ENCODE results near the gene SERPINB1. TPM values are rescaled to one million over a fixed set of nuclear protein-coding genes. Genes with fewer than 3 reads are reported as not detected.

SERPINB1 gene
- total RNA-seq, 1 experiment from 2014 or later = 18.4 TPM

DNA sequence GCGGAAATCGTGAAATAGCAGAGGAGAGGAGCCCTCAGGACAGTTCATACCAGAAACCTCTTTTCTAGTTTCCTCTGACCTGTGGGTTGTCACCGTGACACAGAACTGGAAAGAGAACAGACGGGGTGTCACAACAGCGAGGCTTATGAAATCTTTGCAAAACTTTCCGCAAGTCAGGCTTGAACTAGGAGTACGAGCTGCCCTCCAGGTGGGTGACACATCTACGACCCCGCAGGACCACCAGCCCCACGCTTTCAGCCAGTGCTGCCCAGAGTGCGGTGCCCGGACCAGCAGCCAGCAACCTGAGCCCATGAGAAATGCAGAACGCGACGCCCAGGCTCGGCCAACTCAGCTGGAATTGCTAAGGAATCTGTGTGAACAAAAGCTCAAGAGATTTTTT is 45.7 kb downstream of the SERPINB1 start:
- no peak overlapping the region for H2BK15ac ChIP-seq (ENCODE audit: low read depth, low read length)
- DNase-seq = no peak
- H3K4me2 ChIP-seq (ENCODE audit: insufficient read depth, insufficient read length, low read length) = no peak overlapping the region
- H3K36me3 Mint-ChIP-seq (ENCODE audit: insufficient read depth in 1 of 3, low read depth in 3 of 3) = peaks cover 0 to 7% (median 0%) of the 10 kb centered on the region in 3 experiments; a peak in 2 of 7 replicates
- H4K5ac ChIP-seq (ENCODE audit: insufficient read length, low read depth, low read length) = no peak overlapping the region
- H3K9me3 Mint-ChIP-seq = no peaks in the 10 kb centered on the region
- no peaks in the 10 kb centered on the region for H4K20me1 ChIP-seq (ENCODE audit: control insufficient read depth, insufficient read depth, insufficient read length)
- no peaks in the 10 kb centered on the region for H3K27me3 ChIP-seq (ENCODE audit: insufficient read depth, low read length)
- H3K23me2 ChIP-seq (ENCODE audit: insufficient read length, low read depth, low read length, poor library complexity, severe bottlenecking) = no peaks in the 10 kb centered on the region
- H3K9ac ChIP-seq (ENCODE audit: extremely low read depth, insufficient read length, low read length) = no peak overlapping the region
- no peak overlapping the region for H4K91ac ChIP-seq (ENCODE audit: insufficient read length, low read depth, low read length)
- H3K79me1 ChIP-seq (ENCODE audit: insufficient read depth, low read depth, low read length, poor library complexity, severe bottlenecking) = no peaks in the 10 kb centered on the region
- H2BK12ac ChIP-seq (ENCODE audit: insufficient read length, low read depth, low read length) = no peak overlapping the region
- H3K4me1 ChIP-seq (ENCODE audit: insufficient read depth, low read length) = no peaks in the 10 kb centered on the region
- no CpG with 5 or more reads among the region's 16 CpGs for WGBS (ENCODE audit: extremely low coverage, insufficient read length, low lambda C conversion rate)
- no peak overlapping the region for H2BK5ac ChIP-seq (ENCODE audit: insufficient read length, low read length)
- H3K27ac ChIP-seq (ENCODE audit: insufficient read length, low read depth, low read length) = no peak overlapping the region
- H3K23ac ChIP-seq (ENCODE audit: insufficient read length, low read depth, low read length) = no peak overlapping the region
- H3K14ac ChIP-seq (ENCODE audit: insufficient read depth, low read length) = no peak overlapping the region
- H2BK120ac ChIP-seq (ENCODE audit: low read depth, low read length, poor library complexity, severe bottlenecking) = no peak overlapping the region
- H2BK20ac ChIP-seq (ENCODE audit: low read depth, low read length, poor library complexity, severe bottlenecking) = no peak overlapping the region
- H3K4ac ChIP-seq (ENCODE audit: low read depth, low read length) = no peak overlapping the region
- H3K27ac Mint-ChIP-seq = no peak overlapping the region
- no peak overlapping the region for H4K8ac ChIP-seq (replicated peaks; ENCODE audit: insufficient read length, low read depth, low read length)
- H2AFZ ChIP-seq (ENCODE audit: low read length) = no peak overlapping the region
- no peaks in the 10 kb centered on the region for H3K9me3 ChIP-seq (ENCODE audit: control insufficient read depth, low read depth, low read length)
- H3K18ac ChIP-seq (ENCODE audit: insufficient read length, low read depth, low read length) = no peak overlapping the region
- H3T11ph ChIP-seq (ENCODE audit: low read length) = no peak overlapping the region
- no peak overlapping the region for H3K4me3 Mint-ChIP-seq
- H3K4me1 Mint-ChIP-seq = peaks cover 21 to 22% of the 10 kb centered on the region in 2 experiments
- TF ChIP-seq, protein P1, sequence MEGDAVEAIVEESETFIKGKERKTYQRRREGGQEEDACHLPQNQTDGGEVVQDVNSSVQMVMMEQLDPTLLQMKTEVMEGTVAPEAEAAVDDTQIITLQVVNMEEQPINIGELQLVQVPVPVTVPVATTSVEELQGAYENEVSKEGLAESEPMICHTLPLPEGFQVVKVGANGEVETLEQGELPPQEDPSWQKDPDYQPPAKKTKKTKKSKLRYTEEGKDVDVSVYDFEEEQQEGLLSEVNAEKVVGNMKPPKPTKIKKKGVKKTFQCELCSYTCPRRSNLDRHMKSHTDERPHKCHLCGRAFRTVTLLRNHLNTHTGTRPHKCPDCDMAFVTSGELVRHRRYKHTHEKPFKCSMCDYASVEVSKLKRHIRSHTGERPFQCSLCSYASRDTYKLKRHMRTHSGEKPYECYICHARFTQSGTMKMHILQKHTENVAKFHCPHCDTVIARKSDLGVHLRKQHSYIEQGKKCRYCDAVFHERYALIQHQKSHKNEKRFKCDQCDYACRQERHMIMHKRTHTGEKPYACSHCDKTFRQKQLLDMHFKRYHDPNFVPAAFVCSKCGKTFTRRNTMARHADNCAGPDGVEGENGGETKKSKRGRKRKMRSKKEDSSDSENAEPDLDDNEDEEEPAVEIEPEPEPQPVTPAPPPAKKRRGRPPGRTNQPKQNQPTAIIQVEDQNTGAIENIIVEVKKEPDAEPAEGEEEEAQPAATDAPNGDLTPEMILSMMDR (conservative IDR thresholded peaks at IDR 0.05) = no peak
- H3K27me3 Mint-ChIP-seq (ENCODE audit: low read depth) = no peaks in the 10 kb centered on the region
- H3K79me2 ChIP-seq (ENCODE audit: insufficient read depth, low read length) = no peaks in the 10 kb centered on the region
- H2AK5ac ChIP-seq (ENCODE audit: insufficient read length, low read length) = no peak overlapping the region
- no peak overlapping the region for H3K56ac ChIP-seq (ENCODE audit: insufficient read length, low read depth, low read length)
